Measurements from ENCODE around the gene SIGLEC9.
A peak's percentile ranks its signal among the peaks of the same experiment; 100 is the strongest.

The SIGLEC9 gene

GRCh38 chr19:51097166-51097738, 27.5 kb upstream of the SIGLEC9 start:
- DNase-seq: peak; percentile 64 to 67

DNA sequence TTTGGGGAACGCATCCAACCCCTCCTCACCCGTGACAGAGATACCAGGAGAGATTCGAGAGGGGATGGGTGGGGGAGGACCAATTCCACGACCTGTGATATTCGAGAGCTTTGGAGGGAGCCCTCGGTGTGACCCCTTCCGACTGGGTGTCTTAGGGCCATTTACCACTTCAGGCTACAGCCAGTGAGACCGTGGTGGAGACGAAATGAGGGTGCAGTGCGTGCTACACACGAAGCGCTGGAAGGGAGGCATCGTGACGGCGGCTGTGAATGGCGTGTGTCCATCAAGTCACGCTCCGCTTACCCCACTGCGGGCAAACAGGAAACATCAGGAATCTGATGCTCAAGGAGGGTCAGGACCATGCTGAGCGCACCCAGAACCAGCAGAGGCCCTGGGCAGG, 26.9 kb upstream of the SIGLEC9 start:
- DNase-seq: no peak

GRCh38 chr19:51098365-51099046, 26.2 kb upstream of the SIGLEC9 start:
- DNase-seq: peak; percentile 20 to 23

DNA sequence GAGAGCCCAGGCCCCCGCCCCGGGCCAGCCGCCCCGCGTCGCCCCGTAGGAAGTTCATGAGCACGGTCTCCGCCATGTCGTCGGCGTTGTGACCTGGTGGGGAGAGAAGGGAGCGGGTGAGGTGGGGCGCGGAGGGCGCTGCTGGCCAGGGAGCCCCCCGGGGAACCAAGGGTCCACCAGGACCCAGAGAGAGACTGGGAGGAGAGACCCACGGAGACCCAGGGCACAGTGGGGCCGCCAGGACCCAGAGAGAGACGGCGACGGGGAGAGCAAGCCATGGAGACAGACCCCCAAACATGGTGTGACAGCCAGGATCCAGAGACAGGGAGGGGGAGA, 25.7 kb upstream of the SIGLEC9 start:
- DNase-seq: no peak

GRCh38 chr19:51100601-51101000, 24.1 kb upstream of the SIGLEC9 start:
- no peak for DNase-seq

DNA sequence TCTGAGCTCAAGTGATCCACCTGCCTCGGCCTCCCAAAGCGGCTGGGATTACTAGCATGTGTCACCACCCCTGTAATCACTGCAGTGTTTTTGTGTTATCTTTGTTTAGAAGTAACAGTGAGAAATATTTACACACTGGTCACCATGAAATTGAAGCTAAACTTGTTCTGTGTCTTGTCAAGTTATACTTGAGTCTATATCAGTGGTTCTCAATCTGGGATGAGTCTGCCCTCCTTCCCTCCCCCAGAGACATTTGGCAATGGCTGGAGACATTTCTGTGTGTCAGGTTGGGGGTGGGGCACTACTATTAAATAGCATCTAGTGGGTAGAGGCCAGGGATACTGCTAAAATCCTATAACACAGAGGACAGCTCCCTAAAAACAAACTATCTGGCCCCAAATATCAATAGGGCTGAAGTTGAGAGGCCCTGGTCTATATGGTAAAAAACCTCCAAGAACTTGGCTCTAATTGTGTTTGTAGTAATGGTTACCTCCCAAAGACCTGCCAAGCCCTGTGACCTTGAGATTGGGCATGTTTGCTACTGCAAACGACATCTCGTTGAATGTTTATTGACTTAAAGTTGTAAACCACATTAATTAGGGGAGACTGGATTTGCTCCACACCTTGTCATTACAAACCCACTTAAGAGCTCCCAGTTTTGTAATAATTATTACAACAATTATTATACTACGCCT, 23.4 kb upstream of the SIGLEC9 start:
- no peak for DNase-seq

DNA sequence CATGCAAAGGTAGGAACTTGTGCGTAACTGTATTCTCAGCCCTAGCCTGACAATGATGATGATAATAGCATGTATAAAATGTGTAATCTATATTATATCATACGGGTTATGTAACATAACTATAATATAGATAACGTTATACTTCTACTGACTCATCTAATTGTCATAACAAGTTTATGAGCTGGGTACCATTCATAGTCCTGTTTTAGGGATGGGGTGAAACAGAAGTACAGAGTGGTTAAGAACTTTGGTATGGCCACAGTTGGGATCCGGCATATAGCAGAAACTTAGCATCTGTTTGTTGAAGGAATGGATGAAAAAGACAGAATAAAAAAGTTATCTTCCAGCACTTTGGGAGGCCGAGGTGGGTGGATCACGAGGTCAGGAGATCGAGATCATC, 21.7 kb upstream of the SIGLEC9 start:
- no peak for DNase-seq

DNA sequence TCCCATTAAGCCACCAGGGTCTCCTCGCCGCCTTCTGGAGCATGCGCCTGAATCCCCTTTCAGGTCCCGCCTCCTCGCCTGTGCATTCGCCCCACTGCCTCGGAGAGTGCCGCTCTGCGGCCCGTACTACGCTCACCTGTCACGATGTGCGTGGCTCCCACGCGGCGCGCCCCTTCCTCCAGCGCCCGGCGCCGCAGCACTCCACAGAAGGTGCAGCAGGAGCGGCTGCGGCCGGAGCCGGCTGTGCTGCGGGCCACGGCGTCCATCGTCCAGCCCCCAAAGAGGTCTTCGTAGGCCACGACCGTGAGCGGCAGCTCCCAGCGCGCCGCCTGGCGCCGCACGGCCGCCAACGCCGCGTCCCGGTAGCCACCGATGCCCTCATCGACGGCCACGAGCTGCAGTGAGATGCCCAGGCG, 20.8 kb upstream of the SIGLEC9 start:
- no peak for DNase-seq

- DNase-seq: peak in 1 of 2 experiments; percentile 30
Observed at GRCh38 chr19:51107406-51108065, 17.2 kb upstream of the SIGLEC9 start.

DNA sequence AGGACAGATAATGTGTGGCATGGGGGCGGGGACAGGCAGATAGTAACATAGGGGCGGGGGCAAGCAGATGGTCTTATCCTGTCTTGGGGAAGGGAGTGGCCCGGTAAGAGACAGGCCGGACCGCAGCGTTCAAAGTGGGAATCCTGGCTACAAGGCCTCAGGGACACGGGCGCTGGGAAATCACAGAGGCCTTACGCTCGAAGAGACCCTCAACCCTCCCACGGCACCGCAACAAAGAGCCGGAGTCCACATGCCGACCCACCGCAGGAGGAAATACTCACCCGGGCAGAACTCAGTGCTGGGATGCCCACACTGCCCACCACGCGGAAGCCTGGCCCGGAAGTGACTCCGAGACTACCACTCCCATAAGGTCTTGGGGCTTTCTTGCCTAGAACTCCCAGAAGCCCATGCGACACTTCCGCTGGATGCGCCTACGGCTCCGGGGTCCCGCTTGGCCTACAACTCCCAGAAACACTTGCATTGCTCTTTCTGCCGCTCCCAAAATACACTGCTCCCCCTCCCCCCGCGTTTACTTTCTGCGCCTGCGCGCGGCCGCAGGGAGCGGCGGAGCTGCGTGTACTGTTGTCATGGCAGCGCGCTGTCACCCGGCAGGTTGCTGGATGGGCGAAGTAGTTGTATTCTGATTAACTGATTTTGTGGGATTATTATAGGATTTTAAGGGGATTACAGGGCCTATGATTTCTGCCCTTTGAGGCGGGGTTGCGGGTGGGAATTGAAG, 16.5 kb upstream of the SIGLEC9 start, which contains the start of gene CTU1:
Gene CTU1 (minus strand): TSS at position 344 of the 739 bp plus-strand sequence. CDS start 3,840 bp downstream, outside the sequence.
- DNase-seq: peak; percentile 98

DNA sequence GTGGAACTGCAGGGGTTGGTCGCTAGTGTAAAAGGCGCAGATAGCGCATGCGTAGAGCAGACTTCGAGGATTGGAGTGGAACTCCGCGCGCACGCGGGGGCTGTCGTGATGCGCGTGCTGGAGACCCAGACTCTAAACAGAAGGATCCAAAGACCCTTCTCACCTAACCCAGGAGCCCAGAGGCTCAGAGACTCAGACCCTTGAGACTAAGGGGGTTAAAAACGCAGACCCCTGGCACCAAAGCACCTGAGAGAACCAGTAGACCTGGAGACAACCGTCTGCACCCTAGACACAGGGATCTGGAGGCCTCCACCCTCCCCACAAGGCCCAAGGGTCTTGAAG, 15.9 kb upstream of the SIGLEC9 start:
- no peak for DNase-seq

GRCh38 chr19:51110666-51110971, 14.1 kb upstream of the SIGLEC9 start:
- no peak for DNase-seq

DNA sequence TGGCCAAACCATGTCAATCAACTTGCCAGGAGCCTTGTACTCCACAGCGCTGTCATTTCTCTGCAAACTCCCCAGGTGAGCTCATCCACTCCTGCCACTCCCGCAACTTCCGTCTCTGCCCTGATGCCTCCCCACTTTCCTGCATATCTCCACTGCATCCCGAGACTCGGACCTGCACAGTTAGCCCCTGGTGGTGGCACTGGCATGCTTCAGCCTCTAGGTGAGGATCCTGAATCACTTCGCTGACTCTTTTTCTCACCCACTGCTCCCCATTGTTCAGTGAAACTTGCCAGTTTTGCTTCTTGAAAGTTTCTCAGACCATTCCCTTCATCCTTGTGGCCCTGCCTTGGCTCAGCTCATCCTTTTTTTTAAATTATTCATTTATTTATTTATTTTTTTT, 13.1 kb upstream of the SIGLEC9 start:
- DNase-seq: no peak

DNA sequence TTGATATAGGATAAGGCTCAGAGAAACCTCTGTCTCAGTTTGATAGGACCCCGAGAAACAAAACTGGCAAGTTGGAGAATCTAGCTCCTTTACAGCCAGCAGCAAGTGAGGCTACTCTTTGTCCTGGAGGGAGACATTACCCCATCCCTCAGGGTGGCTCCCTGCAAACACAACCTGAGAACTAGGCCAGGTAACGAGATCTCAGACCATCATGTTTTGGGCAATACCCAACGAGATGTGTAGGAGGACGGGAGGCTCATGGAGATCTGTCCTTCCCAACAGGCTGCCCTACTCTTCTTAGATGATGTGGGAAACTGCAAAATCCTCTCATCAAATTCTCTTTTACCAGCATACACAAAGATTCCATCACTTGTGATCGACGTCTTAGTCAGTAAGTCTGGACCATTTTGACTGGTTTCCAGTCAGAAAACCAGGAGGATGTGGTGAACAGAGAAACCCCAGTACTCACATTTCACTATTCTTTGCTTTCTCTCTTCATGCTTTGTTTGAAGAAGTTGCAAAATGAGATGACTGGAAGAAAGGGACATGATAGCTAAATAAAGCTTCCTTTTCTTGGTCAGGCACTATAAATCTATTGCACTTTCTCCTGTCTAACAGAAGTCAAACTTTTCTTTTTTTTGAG, 10.5 kb upstream of the SIGLEC9 start:
- DNase-seq: no peak

DNA sequence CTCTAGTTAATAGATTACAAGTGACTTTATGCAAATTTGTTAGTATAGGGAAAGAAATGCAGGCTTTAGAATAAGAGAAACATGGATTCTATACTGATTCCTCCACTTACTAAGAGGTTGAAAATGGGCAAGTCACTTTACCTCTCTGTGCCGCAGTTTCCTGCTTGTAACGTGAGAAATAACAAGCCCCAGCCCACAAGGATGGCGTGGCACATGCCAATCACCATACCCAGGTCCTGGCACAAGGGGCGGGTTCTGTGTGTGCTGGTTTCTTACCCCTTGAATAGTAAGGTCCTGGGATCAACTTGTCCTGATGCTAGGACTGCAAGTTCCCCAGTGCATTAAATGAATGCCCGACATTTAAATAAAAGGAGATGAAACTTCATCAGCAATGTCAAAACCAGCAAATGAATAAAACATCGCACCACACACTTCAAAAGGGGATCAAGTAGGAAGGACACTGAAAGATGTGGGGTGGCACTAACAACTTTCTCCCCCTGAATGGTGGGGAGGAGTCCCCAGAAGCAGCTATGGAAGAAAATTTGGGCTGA, 7.9 kb upstream of the SIGLEC9 start:
- DNase-seq: no peak

- DNase-seq: no peak
Observed at GRCh38 chr19:51119101-51119500, 5.6 kb upstream of the SIGLEC9 start.

GRCh38 chr19:51119611-51120010, 5.1 kb upstream of the SIGLEC9 start:
- DNase-seq: no peak

GRCh38 chr19:51120160-51120559, 4.5 kb upstream of the SIGLEC9 start:
- no peak for DNase-seq

DNA sequence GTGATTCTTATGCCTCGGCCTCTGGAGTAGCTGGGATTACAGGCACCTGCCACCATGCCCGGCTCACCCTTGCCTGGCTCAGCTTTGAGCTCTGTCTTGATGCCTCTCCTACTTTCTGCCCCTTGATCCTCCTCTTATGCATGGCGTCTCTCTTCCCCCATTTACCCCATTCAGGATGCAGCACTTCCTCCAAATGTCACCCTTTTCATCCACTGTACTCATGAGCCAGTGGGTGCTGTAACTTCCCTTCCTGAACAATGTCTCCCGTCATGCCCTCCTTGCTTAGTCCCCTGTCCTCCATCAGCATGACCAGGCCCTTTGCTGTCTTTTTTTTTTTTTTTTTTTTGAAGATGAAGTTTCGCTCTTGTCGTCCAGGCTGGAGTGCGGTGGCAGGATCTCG, 3.4 kb upstream of the SIGLEC9 start:
- DNase-seq: no peak

GRCh38 chr19:51122112-51122981, 2.4 kb upstream of the SIGLEC9 start:
- DNase-seq: no peak

DNA sequence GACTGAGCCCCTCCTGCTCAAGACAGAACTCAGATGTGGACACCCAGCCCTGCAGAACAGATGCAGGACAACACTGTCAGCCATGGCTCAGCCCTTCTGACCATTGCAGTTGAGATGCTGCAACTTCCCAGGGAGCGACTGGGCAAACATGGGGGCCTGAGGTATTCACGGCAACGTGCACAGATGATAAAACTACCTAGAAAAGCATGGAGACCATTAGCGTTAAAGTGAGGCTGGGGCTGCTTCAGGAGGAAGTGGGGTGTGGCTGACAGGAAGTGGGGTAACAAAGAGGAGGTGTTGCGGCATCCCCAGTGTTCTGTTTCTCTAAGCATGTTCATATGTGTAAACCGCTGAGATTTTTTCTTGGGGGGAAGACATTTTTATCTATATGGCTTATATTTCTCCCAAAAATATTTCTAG, 1.3 kb upstream of the SIGLEC9 start:
- peak in 1 of 2 experiments; percentile 22 for DNase-seq

Data from activated CD4-positive, alpha-beta T cell treated with anti-CD3 and anti-CD28 coated beads, Interleukin-2, amount 50 U/mL, for 4 hours (primary cell).